Epithelial cell of proximal tubule (primary cell): Measurements from ENCODE around the gene TFE3. TPM values are rescaled to one million over a fixed set of nuclear protein-coding genes. Genes with fewer than 3 reads are reported as not detected.
"Not testable (repeated sequence)": the region's sequence is repeated elsewhere in the genome, so short reads cannot be mapped to it uniquely, and the experiment has no call there.

Experiments
- DNase-seq: peaks from one replicate; pipeline ENCODE4 v3.0.0-alpha.2; 2011; ENCODE audit warnings: low read depth
- H3K4me3 ChIP-seq: 2 replicates; pipeline ENCODE4 v1.5.1; 2011; ENCODE audit warnings: low read depth, mild to moderate bottlenecking, low read length
- CTCF ChIP-seq: conservative IDR thresholded peaks from 2 replicates; pipeline ENCODE4 v1.5.1; 2012; ENCODE audit warnings: low read depth, mild to moderate bottlenecking, low read length
- total RNA-seq: library from RNA; depleted of rRNA; stranded (reverse); fragments of >200 nt; gene quantifications from 2 replicates; pipeline ENCODE4 v1.2.3, GENCODE V29; 2015

TFE3 gene
- total RNA-seq, 1 donor from 2014 or later, result 51.8 TPM

GRCh38 chrX:48989483-48989882, 53.7 kb downstream of the TFE3 start:
- H3K4me3 ChIP-seq, result no peak overlapping the region
- DNase-seq, result no peak
- TF ChIP-seq CTCF, result no peak

DNA sequence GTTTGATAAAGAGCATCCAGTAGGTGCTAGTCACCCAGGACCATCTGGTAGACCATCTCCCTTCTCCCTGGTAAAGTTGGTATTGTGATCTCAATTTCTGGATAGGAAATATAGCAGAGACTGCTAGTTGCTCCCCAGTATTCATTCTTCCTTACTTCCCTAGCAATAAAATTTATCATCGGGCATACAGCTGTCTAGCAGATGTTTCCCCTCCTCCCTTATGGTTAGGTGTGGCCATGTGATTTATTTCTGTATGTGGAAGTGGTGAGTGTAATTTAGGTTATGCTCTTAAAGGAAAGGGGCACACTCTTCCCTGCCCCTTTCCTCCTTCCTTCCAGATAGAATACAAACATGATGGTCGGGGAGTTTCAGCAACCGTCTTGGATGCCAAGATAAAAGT, 59.3 kb downstream of the TFE3 start:
- DNase-seq, result no peak
- no peak overlapping the region for H3K4me3 ChIP-seq
- no peak for TF ChIP-seq CTCF

DNA sequence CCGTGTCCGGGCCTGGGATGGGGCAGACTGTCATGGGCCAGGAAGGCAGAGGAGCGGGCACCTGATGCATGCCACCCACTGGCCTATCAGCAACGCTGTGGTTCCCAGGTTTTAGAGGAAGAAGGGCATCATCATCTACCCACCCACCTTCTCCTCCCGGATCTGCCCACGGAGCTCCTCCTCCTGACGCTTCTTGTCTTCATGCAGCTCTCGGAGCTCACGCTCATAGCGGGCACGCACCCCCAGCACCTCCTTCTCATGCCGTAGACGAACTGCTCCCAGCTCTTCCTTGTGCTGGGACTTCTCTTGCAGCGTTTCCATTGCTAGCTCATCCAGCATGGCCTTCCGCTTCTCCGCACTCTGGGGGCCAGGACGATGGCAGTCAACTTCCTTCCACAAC, 60.1 kb downstream of the TFE3 start:
- no peak overlapping the region for H3K4me3 ChIP-seq
- no peak for TF ChIP-seq CTCF
- no peak for DNase-seq

DNA sequence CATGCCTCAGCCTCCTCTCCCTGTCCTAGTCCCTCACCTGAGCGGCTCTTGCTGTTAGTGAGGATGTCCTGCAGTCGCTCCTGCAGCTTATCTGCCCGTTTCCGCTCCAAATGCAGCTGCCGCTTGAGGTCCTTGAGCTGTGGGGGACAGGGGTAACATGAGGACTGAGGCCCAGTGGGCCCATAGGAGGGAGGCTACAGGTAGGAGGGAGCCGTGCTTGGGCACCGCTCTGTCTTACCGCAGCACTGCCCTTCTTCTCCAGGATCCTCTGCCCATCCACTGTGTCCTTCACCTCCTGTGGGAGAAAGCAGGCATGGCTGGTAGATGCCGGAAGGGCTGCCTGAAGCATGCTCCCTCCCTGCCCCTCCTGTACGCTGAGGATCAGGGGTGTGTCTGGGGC, 62.0 kb downstream of the TFE3 start:
- H3K4me3 ChIP-seq, result no peak overlapping the region
- TF ChIP-seq CTCF, result no peak
- DNase-seq, result no peak

DNA sequence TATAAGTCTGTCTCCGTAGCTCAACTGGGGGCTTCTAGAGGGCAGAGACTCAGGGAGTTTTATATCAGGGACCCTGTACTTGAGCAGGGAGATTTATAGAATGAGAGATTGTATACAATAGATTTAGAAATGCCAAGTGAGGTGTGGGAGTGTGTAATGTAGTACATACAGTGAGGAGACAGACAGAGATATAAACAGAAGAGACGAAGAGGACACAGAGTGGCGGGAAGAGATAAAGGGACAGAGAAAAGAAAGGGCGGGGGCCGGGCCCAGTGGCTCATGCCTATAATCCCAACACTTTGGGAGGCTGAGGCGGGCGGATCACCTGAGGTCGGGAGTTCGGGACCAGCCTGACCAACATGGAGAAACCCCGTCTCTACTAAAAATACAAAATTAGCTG, 62.8 kb downstream of the TFE3 start:
- not testable (repeated sequence) for DNase-seq, H3K4me3 ChIP-seq

Other genes starting within 250 kb of the TFE3 start
- 30.8 and 46.2 TPM in 2 replicates for gene HDAC6, start 241.3 kb downstream of the TFE3 start, total RNA-seq
- gene ERAS, start 216.8 kb downstream of the TFE3 start, total RNA-seq, result not detected in 2 replicates
- 12.4 and 19.3 TPM in 2 replicates for gene PCSK1N, start 207.7 kb downstream of the TFE3 start, total RNA-seq
- gene TIMM17B, start 145.6 kb downstream of the TFE3 start, total RNA-seq, result 93.7 and 104 TPM in 2 replicates
- gene PQBP1, start 145.4 kb downstream of the TFE3 start, total RNA-seq, result 84.6 and 86.0 TPM in 2 replicates
- 20.5 and 22.0 TPM in 2 replicates for gene SLC35A2, start 131.7 kb downstream of the TFE3 start, total RNA-seq
- gene PIM2, start 124.3 kb downstream of the TFE3 start, total RNA-seq, result 10.9 and 13.1 TPM in 2 replicates
- gene OTUD5, start 85.8 kb downstream of the TFE3 start, total RNA-seq, result 34.4 and 44.2 TPM in 2 replicates
- gene KCND1, start 71.5 kb downstream of the TFE3 start, total RNA-seq, result 0.51 and 1.1 TPM in 2 replicates
- 15.8 and 24.6 TPM in 2 replicates for gene GRIPAP1, start 41.1 kb downstream of the TFE3 start, total RNA-seq
- 4.0 and 4.5 TPM in 2 replicates for gene CCDC120, start 15.6 kb upstream of the TFE3 start, total RNA-seq
- gene PRAF2, start 30.6 kb upstream of the TFE3 start, total RNA-seq, result 13.5 and 16.7 TPM in 2 replicates
- 32.5 and 43.7 TPM in 2 replicates for gene WDR45, start 36.5 kb upstream of the TFE3 start, total RNA-seq
- 28.9 and 31.9 TPM in 2 replicates for gene GPKOW, start 80.4 kb upstream of the TFE3 start, total RNA-seq
- 8.3 and 9.6 TPM in 2 replicates for gene MAGIX, start 119.4 kb upstream of the TFE3 start, total RNA-seq
- 115 and 132 TPM in 2 replicates for gene PLP2, start 128.5 kb upstream of the TFE3 start, total RNA-seq
- gene PRICKLE3, start 143.0 kb upstream of the TFE3 start, total RNA-seq, result 13.0 and 18.5 TPM in 2 replicates
- gene SYP, start 156.8 kb upstream of the TFE3 start, total RNA-seq, result 0.17 and 0.29 TPM in 2 replicates
- gene CACNA1F, start 190.0 kb upstream of the TFE3 start, total RNA-seq, result 0.12 TPM in 1 of 2 replicates, not detected in the other
- 22.7 and 25.9 TPM in 2 replicates for gene CCDC22, start 192.1 kb upstream of the TFE3 start, total RNA-seq
- 0.07 TPM in 1 of 2 replicates, not detected in the other for gene FOXP3, start 221.4 kb upstream of the TFE3 start, total RNA-seq
- 0.87 and 2.3 TPM in 2 replicates for gene PPP1R3F, start 226.4 kb upstream of the TFE3 start, total RNA-seq